T1000 (cell line): ENCODE measurements around the gene KCNJ4.

Experiments
- DNase-seq: peaks from one replicate; lab custom pipeline; 2025; ENCODE audit warnings: mixed read lengths; lab: John Stamatoyannopoulos, UW

The KCNJ4 gene

GRCh38 chr22:38452373-38453065 lies 2.5 kb downstream of the KCNJ4 start:
- DNase-seq, result no peak

GRCh38 chr22:38451864-38452263 lies 3.1 kb downstream of the KCNJ4 start:
- DNase-seq, result no peak

- DNase-seq, result no peak
These were observed 3.6 kb downstream of the KCNJ4 start for GRCh38 chr22:38451404-38451803.

GRCh38 chr22:38450234-38450797 lies 4.7 kb downstream of the KCNJ4 start:
- DNase-seq, result no peak

- DNase-seq, result no peak
These were observed 5.2 kb downstream of the KCNJ4 start for GRCh38 chr22:38449776-38450175.

GRCh38 chr22:38448945-38449745 lies 5.9 kb downstream of the KCNJ4 start:
- DNase-seq, result no peak

- DNase-seq, result no peak
These were observed 8.9 kb downstream of the KCNJ4 start for GRCh38 chr22:38446018-38446601.

GRCh38 chr22:38444783-38445182 lies 10.2 kb downstream of the KCNJ4 start:
- DNase-seq, result no peak

- DNase-seq, result no peak
These were observed 11.1 kb downstream of the KCNJ4 start for GRCh38 chr22:38443628-38444521.

GRCh38 chr22:38442967-38443627 lies 11.9 kb downstream of the KCNJ4 start:
- DNase-seq, result no peak

- no peak for DNase-seq
These were observed 13.2 kb downstream of the KCNJ4 start for GRCh38 chr22:38441620-38442287.

GRCh38 chr22:38440747-38441350 lies 14.2 kb downstream of the KCNJ4 start:
- DNase-seq, result no peak

GRCh38 chr22:38437416-38437815 lies 17.6 kb downstream of the KCNJ4 start:
- no peak for DNase-seq

GRCh38 chr22:38436629-38437395 lies 18.2 kb downstream of the KCNJ4 start:
- DNase-seq, result no peak

- DNase-seq, result no peak
These were observed 19.0 kb downstream of the KCNJ4 start for GRCh38 chr22:38435965-38436364.

GRCh38 chr22:38435010-38435409 lies 20.0 kb downstream of the KCNJ4 start:
- DNase-seq, result no peak

GRCh38 chr22:38433871-38434270 lies 21.1 kb downstream of the KCNJ4 start:
- no peak for DNase-seq

GRCh38 chr22:38432264-38432663 lies 22.7 kb downstream of the KCNJ4 start:
- no peak for DNase-seq

GRCh38 chr22:38431266-38432010 lies 23.6 kb downstream of the KCNJ4 start:
- no peak for DNase-seq
